Right lobe of liver (tissue), 6 donors: Measurements from ENCODE around the gene TSPAN9. TPM values are rescaled to one million over a fixed set of nuclear protein-coding genes. Genes with fewer than 3 reads are reported as not detected.

Source experiments
- ATAC-seq, 4 donors: fragments of 200-7000 bp; cut with Tn5 transposase; one replicate each; pipeline ENCODE4 v1.9.1; 2020; ENCODE audit warnings: mild to moderate bottlenecking in 4 of 4, moderate library complexity in 4 of 4
- DNase-seq, 3 donors: peaks; one replicate each; pipeline ENCODE4 v3.0.0-alpha.2; 2020
- H3K27ac ChIP-seq, 3 donors: fragments of 200-600 bp; one replicate each; pipeline ENCODE4 v1.8.0; 2022
- H3K27me3 ChIP-seq, 2 donors: fragments of 200-600 bp; one replicate each; pipeline ENCODE4 v1.8.0; 2022
- H3K36me3 ChIP-seq, 4 donors: fragments of 200-600 bp; sonication (generic) in 1 of 4; one replicate each; pipeline versions ENCODE4 v1.5.1 to v1.8.0; 2017 to 2022; ENCODE audit warnings: control low read depth in 1 of 4
- H3K4me1 ChIP-seq, 4 donors: fragments of 200-600 bp; sonication (generic) in 1 of 4; one replicate each; pipeline versions ENCODE4 v1.5.1 to v1.8.0; 2017 to 2022; ENCODE audit warnings: control low read depth in 1 of 4
- H3K4me3 ChIP-seq, 3 donors: fragments of 200-600 bp; one replicate each; pipeline ENCODE4 v1.8.0; 2022
- H3K9me3 ChIP-seq, 4 donors: fragments of 200-600 bp; sonication (generic) in 1 of 4; one replicate each; pipeline versions ENCODE4 v1.5.1 to v1.8.0; 2017 to 2022; ENCODE audit warnings: control low read depth in 1 of 4
- POLR2A ChIP-seq: fragments of 450-650 bp; IDR thresholded peaks from one replicate; pipeline ENCODE4 v1.6.1; 2017; ENCODE audit warnings: antibody characterized with exemption, mild to moderate bottlenecking
- WGBS: methylation state at CpG from one replicate; pipeline ENCODE4 v1.1.6; 2018; ENCODE audit warnings: low coverage, low lambda C conversion rate; ENCODE audit not compliant: insufficient coverage; ENCODE audit errors: missing lambda C conversion rate; 5-methylcytosine and 5-hydroxymethylcytosine counted together
- intact Hi-C, 2 donors: fragments of 100-400 bp; cut with DNase I; formaldehyde crosslinking; loops; one replicate each; pipeline versions ENCODE4 v1.11.2 to v1.14.1; 2022
- total RNA-seq, 6 experiments: library from RNA; depleted of rRNA in 2 of 6; stranded (reverse); fragments of >200 nt in 2 of 6; fragmentation: NEBNext Ultra II Directional in 3 of 6; extraction: Animal tissue kit (Norgen Biotek cat#: 25700) in 3 of 6; gene quantifications; one replicate each; pipeline versions ENCODE4 v1.1.0 to v1.2.4, GENCODE V29; 2016 to 2023
- TF ChIP-seq, protein P1 (sequence below), 4 donors: fragments of 200-600 bp in 3 of 4; fragments of 450-650 bp in 1 of 4; IDR thresholded peaks; one replicate each; pipeline versions ENCODE4 v1.5.1 to v1.8.0; 2016 to 2022; ENCODE audit warnings: antibody characterized with exemption in 4 of 4, mild to moderate bottlenecking in 2 of 4
- donor health status: DM: no; HTN: yes; CAD: no.
- donor health status: DM: no; HTN: no; CAD: no.
- donor health status: DM: no; HTN: no; CAD: no.
- donor health status: DM: no; HTN: yes; CAD: no.
- donor health status: DM: no; HTN: yes; CAD: no.

TSPAN9 gene
- total RNA-seq, 6 experiments from 2014 or later = 23.7 to 53.2 (median 39.8) TPM

DNA sequence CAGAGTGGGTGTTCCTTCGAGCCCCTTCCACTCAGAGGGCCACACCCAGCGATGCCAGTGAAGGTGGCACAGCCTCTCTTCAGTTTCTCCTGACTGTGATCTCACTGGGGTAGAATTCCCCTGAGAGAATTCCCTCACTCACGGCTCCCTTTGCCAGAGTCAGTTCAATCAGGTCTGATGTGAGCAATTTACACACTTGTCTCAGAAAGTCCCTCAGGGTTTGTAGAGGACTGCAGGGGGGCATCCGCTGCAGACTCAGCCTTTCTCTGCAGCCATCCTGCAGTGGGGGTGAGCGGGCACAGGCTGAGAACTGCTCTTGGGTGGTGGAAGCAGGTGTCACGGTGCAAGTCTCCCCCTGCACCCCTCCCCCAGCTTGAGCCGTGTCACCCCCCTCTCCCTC is 208.4 kb downstream of the TSPAN9 start:
- DNase-seq (no peak), ATAC-seq (no peak)
- H3K4me1 ChIP-seq = no peaks in the 10 kb centered on the region
- H3K27ac ChIP-seq = no peak overlapping the region
- no peaks in the 10 kb centered on the region for H3K27me3 ChIP-seq
- H3K36me3 ChIP-seq = peaks cover 0 to 24% (median 1%) of the 10 kb centered on the region in 4 donors
- intact Hi-C loops = no loop called here
- TF ChIP-seq POLR2A = no peak
- TF ChIP-seq, protein P1, sequence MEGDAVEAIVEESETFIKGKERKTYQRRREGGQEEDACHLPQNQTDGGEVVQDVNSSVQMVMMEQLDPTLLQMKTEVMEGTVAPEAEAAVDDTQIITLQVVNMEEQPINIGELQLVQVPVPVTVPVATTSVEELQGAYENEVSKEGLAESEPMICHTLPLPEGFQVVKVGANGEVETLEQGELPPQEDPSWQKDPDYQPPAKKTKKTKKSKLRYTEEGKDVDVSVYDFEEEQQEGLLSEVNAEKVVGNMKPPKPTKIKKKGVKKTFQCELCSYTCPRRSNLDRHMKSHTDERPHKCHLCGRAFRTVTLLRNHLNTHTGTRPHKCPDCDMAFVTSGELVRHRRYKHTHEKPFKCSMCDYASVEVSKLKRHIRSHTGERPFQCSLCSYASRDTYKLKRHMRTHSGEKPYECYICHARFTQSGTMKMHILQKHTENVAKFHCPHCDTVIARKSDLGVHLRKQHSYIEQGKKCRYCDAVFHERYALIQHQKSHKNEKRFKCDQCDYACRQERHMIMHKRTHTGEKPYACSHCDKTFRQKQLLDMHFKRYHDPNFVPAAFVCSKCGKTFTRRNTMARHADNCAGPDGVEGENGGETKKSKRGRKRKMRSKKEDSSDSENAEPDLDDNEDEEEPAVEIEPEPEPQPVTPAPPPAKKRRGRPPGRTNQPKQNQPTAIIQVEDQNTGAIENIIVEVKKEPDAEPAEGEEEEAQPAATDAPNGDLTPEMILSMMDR (IDR thresholded peaks at IDR 0.05) = no peak
- no peak overlapping the region for H3K4me3 ChIP-seq
- H3K9me3 ChIP-seq = no peaks in the 10 kb centered on the region
- 80% methylated on average over 3 of the region's 7 CpGs for WGBS

DNA sequence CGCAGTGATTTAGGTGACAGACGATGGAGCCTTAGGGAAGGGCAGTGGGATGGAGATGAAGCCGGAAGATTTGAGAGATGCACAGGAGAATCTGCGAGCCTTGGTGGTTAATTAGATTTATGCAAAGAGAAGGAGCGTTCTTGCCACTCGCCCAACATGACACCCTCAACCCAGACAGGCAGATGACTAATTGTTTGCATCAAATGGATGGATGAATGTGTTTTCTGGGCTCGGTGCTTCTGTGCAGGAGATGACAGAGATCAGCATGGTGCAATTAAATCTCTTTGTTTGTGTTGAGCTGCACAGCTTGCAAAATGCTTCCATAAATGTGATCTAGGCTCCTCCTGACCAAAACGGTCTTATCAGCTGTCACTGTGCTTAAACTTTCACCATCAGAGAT is 211.5 kb downstream of the TSPAN9 start:
- DNase-seq (no peak), ATAC-seq (no peak)
- no peak for TF ChIP-seq POLR2A
- TF ChIP-seq, protein P1 (IDR thresholded peaks at IDR 0.05) = no peak
- Histone ChIP-seq H3K4me1 (no peaks in the 10 kb centered on the region), H3K9me3 (no peaks in the 10 kb centered on the region), H3K4me3 (no peak overlapping the region), H3K27ac (no peak overlapping the region), H3K27me3 (no peaks in the 10 kb centered on the region), H3K36me3 (peaks cover 0 to under 1% (median 0%) of the 10 kb centered on the region in 4 donors)
- 68% methylated on average over 7 of the region's 8 CpGs for WGBS
- intact Hi-C loops = no loop called here

DNA sequence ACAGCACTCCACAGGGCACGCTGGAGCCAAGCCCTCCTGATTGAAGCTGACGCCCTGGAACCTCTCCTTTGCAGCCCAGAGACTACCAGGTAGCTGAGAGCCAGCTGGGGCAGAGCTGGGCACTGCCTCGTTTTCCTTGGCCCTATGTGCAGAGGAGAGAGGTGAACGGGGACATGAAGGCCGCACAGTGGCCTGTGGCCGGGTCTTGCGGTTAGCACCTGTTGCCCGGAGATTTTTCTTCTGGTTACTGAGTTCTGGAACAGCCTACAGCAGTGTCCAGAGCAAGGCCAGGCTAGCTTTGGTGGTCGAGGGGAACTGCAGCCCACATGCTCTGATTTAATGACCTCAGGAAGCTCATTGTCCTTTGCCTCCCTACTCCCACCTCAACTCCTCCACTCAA is 212.5 kb downstream of the TSPAN9 start:
- ATAC-seq (no peak), DNase-seq (no peak)
- Histone ChIP-seq H3K27me3 (no peaks in the 10 kb centered on the region), H3K4me3 (no peak overlapping the region), H3K4me1 (no peaks in the 10 kb centered on the region), H3K9me3 (no peaks in the 10 kb centered on the region), H3K27ac (no peak overlapping the region), H3K36me3 (no peaks in the 10 kb centered on the region)
- WGBS = 46% methylated on average over 3 of the region's 9 CpGs
- intact Hi-C loops = loop anchor here (10.0 kb wide), 3 partner anchors 485 to 985 kb away; partner anchors contain the start of gene CCND2 (in 1 of the 2)
- TF ChIP-seq POLR2A = no peak
- TF ChIP-seq, protein P1 (IDR thresholded peaks at IDR 0.05) = no peak

GRCh38 chr12:3291939-3292338 is 214.8 kb downstream of the TSPAN9 start:
- H3K9me3 ChIP-seq = no peaks in the 10 kb centered on the region
- WGBS = 83% methylated on average over 1 of the region's 16 CpGs
- no peaks in the 10 kb centered on the region for H3K4me1 ChIP-seq
- H3K27me3 ChIP-seq = no peaks in the 10 kb centered on the region
- no peak for TF ChIP-seq POLR2A
- TF ChIP-seq, protein P1 (IDR thresholded peaks at IDR 0.05) = no peak
- no peak for DNase-seq
- no peaks in the 10 kb centered on the region for H3K36me3 ChIP-seq
- ATAC-seq = no peak
- no peak overlapping the region for H3K4me3 ChIP-seq
- intact Hi-C loops = loop anchor here (10.0 kb wide), 3 partner anchors 483 to 983 kb away; partner anchors contain the start of gene CCND2 (in 1 of the 2)
- H3K27ac ChIP-seq = no peak overlapping the region
